ENCODE data around the gene POMGNT2. TPM values are rescaled to one million over a fixed set of nuclear protein-coding genes. Genes with fewer than 3 reads are reported as not detected.

Gene POMGNT2
- polyA plus RNA-seq: 10 to 100 TPM in 1 of 3 donors, 1 to 10 TPM in 2; 6.9 to 15.3 (median 8.5) TPM

DNA sequence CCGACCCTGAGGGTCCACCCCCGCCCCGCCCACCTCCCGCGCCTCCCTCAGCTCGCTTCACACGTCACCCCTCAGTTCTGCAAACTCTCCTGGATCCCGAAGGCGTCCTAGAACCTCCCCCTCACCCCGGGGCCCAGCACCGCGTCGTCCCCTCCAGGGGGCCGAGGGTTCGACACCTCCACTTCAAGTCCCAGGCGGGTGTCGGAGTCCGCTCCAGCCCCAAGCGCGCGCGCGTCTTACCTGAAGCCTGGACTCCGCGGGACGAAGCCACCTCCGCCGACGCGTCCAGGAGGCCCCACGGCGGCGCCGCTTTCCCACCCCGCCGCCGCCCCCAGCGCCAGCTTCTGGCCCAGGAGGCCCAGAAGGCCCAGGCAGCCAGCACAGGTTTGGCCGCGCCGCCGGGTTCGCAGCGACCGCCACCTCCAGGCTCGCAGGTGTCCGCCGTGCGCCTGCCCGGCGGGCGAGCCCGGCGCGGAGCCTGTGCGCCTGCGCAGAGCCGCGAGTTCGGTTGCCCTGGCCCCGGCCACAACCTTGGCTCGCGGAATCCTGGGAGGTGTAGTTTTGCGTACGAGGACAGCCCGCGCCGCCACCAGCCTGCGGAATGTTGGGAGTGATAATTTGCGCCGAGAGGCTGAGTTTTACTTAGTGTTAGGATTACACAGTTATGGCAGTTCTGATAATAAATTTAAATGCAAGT lies at the start of gene POMGNT2:
TSS of gene POMGNT2 (minus strand) at position 484 of the 697 bp plus-strand sequence. CDS start 24,648 bp downstream, outside the sequence.
- Mint-ChIP-seq H3K9me3 (no peaks in the 10 kb centered on the region), H3K27me3 (ENCODE audit: low read depth in 3 of 3) (peaks cover 0 to 4% (median 0%) of the 10 kb centered on the region in 3 donors), H3K27ac (peak within 1 kb of the TSS in 5 of 6 donors; percentile 40 to 71 (median 53)), H3K36me3 (no peaks in the 10 kb centered on the region), H3K4me3 (peak within 1 kb of the TSS; percentile 79 to 87 (median 85)), H3K4me1 (peaks cover 13 to 18% of the 10 kb centered on the region in 2 donors)
- DNase-seq: peak; percentile 83 to 89 (median 87)

DNA sequence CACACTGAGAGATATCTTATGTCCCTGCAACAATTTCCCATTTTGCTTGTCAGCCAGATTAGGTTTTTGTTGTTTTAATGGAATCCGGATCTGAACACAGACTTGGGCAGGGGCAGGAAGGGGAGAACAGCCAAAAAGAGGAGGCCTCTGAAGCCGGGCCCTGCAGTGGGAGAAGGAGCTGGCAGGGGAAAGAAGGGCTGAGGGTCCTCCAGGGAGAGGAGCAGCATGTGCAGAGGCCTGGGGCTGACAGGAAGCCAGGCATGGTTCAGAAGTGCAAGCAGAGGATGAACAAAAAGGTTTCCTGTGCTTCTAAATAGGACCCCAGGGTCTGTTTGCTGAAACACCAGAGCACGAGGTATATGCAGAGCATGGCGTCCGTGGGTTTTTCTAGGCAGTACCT lies 49.1 kb upstream of the POMGNT2 start:
- Mint-ChIP-seq H3K27me3 (ENCODE audit: low read depth in 3 of 3) (peaks cover 0 to 10% (median 1%) of the 10 kb centered on the region in 3 donors), H3K4me3 (no peak overlapping the region), H3K9me3 (no peaks in the 10 kb centered on the region), H3K27ac (no peak overlapping the region), H3K36me3 (peaks cover 0 to 4% (median 0%) of the 10 kb centered on the region in 3 donors), H3K4me1 (no peaks in the 10 kb centered on the region)
- DNase-seq: no peak

DNA sequence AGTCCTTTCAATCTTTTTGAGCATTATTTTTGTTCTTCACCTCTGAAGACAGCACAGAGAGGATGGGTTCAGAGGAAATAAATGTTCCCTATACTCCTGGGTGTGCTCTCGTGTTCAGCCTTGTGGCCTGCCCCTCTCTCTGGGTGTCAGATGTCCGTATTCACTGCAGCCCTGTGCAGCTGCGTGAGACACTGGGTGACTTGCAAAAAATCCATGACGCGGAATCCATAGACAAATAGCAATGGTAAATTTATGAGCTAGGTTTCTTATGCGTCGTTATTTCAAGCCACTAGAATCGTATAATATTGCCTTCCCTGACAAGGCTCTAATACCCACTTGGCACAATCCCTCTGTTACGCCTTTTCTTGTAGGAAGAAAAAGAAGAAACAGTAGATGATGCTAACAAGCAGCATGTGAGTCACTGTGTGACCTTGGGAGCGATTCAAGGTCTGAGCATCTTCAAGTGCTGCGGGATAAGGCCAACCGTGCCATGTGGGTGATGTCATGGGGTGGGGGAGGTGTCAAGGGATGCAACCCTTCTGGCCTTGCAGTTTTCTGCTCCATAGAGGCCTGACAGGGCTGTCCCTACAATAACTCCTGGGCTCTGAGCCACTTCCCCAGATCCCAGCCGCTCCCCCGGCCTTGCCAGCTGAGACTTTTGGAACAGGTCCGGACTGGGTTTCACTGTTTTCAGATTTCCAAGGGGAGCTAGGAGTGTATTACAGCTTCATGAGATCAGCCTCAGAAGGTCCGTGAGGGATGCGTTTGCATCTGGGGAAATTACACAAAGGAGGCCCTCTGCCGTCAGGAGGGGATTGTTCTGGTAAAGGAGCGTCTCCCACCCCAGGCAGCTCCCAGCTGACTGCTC lies 47.6 kb upstream of the POMGNT2 start:
- H3K27ac Mint-ChIP-seq: no peak overlapping the region
- DNase-seq: no peak
- peaks cover 0 to 4% (median 0%) of the 10 kb centered on the region in 3 donors for H3K36me3 Mint-ChIP-seq
- no peak overlapping the region for H3K4me3 Mint-ChIP-seq
- H3K27me3 Mint-ChIP-seq (ENCODE audit: low read depth in 3 of 3): peaks cover 0 to 10% (median 1%) of the 10 kb centered on the region in 3 donors
- H3K9me3 Mint-ChIP-seq: no peaks in the 10 kb centered on the region
- no peaks in the 10 kb centered on the region for H3K4me1 Mint-ChIP-seq

DNA sequence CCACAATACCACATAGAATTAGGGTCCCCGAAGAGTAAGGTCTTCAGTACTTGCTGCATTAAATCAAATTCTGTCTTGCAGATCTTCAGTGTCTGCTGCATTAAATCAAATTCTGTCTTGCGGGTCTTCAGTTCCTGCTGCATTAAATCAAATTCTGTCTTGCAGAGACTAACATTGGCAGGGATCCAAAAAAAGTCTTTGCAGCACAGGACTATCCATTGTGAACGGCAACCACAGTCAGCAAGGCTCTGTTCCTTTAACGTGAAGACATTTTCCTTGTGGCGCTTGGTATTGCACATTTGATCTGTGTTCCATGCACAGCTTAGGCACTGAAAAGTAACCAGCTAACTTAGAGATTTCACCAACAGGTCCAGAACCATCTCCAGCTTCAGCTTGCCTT lies 46.8 kb upstream of the POMGNT2 start:
- DNase-seq: no peak
- Mint-ChIP-seq H3K27ac (no peak overlapping the region), H3K36me3 (peaks cover 0 to 4% (median 0%) of the 10 kb centered on the region in 3 donors), H3K4me3 (no peak overlapping the region), H3K27me3 (ENCODE audit: low read depth in 3 of 3) (peaks cover 0 to 12% (median 1%) of the 10 kb centered on the region in 3 donors), H3K4me1 (no peaks in the 10 kb centered on the region), H3K9me3 (no peaks in the 10 kb centered on the region)

DNA sequence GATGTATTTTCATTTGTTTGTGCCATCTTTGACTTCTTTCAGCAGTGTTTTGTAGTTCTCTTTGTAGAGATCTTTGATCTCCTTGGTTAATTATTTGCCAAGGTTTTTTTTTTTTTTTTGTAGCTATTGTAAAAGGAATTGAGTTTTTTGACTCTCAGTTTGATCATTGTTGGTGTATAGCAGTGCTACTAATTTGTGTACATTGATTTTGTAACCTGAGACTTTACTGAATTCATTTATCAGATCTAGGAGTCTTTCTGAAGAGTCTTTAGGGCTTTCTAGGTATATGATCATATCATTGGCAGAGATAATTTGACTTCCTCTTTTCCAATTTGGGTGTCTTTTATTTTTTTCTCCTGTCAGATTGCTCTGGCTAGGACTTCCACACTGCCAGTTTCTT lies 42.2 kb upstream of the POMGNT2 start:
- no peak overlapping the region for H3K4me3 Mint-ChIP-seq
- no peaks in the 10 kb centered on the region for H3K4me1 Mint-ChIP-seq
- peaks cover 0 to 4% (median 0%) of the 10 kb centered on the region in 3 donors for H3K36me3 Mint-ChIP-seq
- peaks cover 0 to 12% (median 3%) of the 10 kb centered on the region in 3 donors for H3K27me3 Mint-ChIP-seq (ENCODE audit: low read depth in 3 of 3)
- no peaks in the 10 kb centered on the region for H3K9me3 Mint-ChIP-seq
- DNase-seq: no peak
- no peak overlapping the region for H3K27ac Mint-ChIP-seq

DNA sequence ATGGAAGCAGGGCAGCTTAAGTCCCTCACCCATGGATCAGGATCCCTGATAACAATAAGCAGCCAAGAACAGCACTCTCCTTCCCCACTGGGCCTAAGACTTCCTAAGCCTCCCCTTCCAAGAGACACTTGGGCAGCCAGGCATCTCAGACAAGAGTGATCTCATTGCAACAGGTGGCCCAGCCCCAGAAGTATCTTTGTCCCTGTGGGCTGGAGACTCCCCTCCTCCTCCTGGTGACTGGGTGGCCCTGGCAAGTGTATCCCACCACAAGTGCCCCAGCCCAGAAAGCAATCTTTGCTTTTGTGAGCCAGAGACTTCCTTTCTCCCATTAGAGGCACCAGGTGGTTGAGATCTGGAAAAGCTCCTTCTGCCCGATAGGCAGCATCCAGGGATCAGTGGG lies 40.7 kb upstream of the POMGNT2 start:
- no peak overlapping the region for H3K4me3 Mint-ChIP-seq
- no peak for DNase-seq
- peaks cover 0 to 5% (median 3%) of the 10 kb centered on the region in 3 donors for H3K27me3 Mint-ChIP-seq (ENCODE audit: low read depth in 3 of 3)
- no peak overlapping the region for H3K27ac Mint-ChIP-seq
- peaks cover 0 to 4% (median 0%) of the 10 kb centered on the region in 3 donors for H3K36me3 Mint-ChIP-seq
- no peaks in the 10 kb centered on the region for H3K9me3 Mint-ChIP-seq
- H3K4me1 Mint-ChIP-seq: peaks cover 0 to 6% of the 10 kb centered on the region in 2 donors

DNA sequence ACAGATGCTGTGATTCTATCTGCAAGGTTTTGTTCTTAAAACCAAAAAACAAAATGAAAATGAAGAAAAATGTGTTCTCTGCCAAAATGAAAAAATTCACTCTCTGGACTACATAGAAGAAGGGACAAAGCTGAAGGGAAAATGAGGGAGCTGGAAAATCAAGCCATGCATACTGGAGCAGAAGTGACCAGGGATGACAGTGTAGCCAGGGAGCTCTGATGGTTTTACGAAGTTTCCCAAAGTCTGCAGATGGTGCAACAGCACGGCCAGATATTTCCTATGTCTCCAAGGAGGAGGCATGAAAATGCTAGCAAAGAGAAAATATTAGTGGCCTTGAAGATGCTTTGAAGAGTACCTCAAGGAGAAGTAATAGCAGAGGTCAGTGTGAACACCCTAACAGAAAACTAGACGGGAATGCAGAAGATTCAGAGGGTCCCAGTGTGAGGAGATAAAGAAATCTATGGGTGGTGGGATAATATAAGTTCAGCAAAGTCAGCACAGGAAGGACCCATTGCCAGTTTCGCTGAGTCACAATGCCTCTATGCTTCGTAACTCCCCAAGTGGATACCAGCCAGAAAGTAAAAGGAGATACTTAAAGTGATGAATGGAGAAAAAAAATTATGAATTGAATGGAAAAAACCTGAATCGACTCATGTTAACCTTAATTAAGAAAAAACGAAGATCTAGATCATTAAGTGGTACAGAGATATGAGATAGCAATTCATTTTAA lies 39.0 kb upstream of the POMGNT2 start:
- DNase-seq: no peak
- Mint-ChIP-seq H3K27ac (no peak overlapping the region), H3K4me3 (no peak overlapping the region), H3K36me3 (no peaks in the 10 kb centered on the region), H3K27me3 (ENCODE audit: low read depth in 3 of 3) (peaks cover 0 to 6% (median 3%) of the 10 kb centered on the region in 3 donors), H3K4me1 (peaks cover 0 to 6% of the 10 kb centered on the region in 2 donors), H3K9me3 (no peaks in the 10 kb centered on the region)

DNA sequence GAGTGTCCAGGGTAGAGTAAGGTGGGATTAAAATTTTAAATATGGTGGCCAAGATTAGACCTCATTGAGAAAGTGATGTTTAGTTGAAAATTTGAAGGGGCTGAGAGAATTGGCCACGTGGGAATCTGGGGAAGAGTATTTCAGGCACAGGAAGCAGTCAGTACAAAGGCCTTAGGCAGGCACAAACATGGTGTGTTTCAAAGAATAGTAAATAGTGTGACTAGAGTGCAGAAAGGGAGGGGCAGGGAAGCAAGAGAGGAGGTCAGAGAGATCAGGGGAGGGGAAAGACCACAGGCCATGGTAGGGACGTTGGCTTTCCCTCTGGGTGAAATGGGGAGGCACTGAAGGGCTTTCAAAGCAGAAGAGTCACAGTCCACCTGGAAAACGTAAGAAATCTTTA lies 36.6 kb upstream of the POMGNT2 start:
- DNase-seq: no peak
- Mint-ChIP-seq H3K4me1 (peaks cover 0 to 6% of the 10 kb centered on the region in 2 donors), H3K4me3 (no peak overlapping the region), H3K27me3 (ENCODE audit: low read depth in 3 of 3) (peaks cover 0 to 4% (median 3%) of the 10 kb centered on the region in 3 donors), H3K9me3 (peaks cover 0 to 4% (median 0%) of the 10 kb centered on the region in 6 donors), H3K36me3 (peaks cover 0 to 4% (median 0%) of the 10 kb centered on the region in 3 donors), H3K27ac (no peak overlapping the region)

DNA sequence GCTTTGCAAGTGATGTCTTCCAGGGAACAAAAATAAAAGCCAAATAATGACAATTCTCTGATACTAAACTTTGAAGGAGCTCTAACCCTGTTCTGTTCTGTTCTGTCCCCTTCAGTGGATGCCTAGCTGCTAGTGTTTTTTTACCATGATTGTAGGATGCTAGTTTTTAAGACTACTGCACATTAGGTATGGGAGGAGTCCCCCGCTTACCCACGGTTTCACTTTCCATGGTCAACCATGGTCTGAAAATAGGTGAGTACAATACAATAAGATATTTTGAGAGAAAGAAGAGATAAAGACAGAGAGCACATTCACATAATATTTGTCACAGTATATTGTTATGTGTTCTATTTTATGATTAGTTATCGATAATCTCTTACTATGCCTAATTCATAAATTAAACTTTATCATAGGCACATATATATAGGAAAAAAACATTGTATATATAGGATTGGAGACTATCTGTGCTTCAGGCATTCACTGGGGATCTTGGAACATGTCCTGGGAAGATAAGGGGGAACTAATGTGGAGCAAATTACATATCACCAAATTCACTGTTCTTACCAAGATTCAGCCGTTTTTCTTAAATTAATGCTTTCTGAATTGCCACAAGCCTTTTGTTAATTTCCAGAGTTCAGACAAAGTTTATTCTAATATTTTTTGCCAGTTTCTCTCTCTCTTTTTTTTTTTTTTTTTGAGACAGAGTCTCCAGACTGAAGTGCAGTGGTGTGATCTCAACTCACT lies 32.8 kb upstream of the POMGNT2 start:
- H3K9me3 Mint-ChIP-seq: peaks cover 0 to 8% (median 0%) of the 10 kb centered on the region in 6 donors
- H3K36me3 Mint-ChIP-seq: peaks cover 4 to 6% (median 4%) of the 10 kb centered on the region in 3 donors
- H3K4me1 Mint-ChIP-seq: peaks cover 0 to 6% of the 10 kb centered on the region in 2 donors
- H3K4me3 Mint-ChIP-seq: no peak overlapping the region
- DNase-seq: no peak
- peaks cover 0 to 7% (median 2%) of the 10 kb centered on the region in 3 donors for H3K27me3 Mint-ChIP-seq (ENCODE audit: low read depth in 3 of 3)
- H3K27ac Mint-ChIP-seq: no peak overlapping the region

DNA sequence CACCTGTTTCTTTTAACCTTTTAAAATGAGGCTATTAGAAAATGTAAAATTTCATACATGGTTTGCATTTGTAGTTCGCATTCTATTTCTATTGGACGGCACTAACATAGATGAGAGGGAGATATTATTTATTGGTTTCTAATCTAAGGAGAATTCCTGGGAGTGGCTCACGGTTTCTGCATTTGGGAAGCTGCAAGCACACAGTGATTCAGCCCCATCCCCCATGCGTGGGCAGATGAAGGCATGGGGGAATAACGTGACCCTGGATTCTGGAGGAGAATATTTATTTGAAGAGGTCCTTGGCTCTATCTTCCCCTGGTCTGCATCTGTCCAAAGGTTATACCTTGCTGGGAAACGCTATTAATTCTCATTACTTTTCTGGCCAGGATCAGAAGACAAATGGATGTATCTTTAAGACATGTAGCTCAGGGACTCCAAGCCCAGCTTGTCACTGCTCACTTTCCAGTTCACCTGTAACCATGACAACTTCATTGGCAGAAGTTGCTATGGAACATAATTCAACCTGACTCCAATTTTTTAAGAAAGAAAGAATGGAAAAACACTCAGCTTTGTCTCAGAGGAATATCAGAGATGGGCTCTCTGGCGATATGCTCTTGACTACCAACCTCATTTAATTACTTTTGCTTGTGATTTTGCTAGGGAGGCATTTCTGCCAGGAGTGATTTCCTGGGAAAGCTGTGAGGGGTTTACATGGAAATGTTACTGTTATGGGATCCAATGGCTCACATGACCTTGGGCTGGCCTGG lies 27.2 kb upstream of the POMGNT2 start:
- H3K4me1 Mint-ChIP-seq: no peaks in the 10 kb centered on the region
- no peak for DNase-seq
- H3K27me3 Mint-ChIP-seq (ENCODE audit: low read depth in 3 of 3): peaks cover 0 to 11% (median 2%) of the 10 kb centered on the region in 3 donors
- H3K4me3 Mint-ChIP-seq: no peak overlapping the region
- peaks cover 0 to 8% (median under 1%) of the 10 kb centered on the region in 6 donors for H3K9me3 Mint-ChIP-seq
- H3K27ac Mint-ChIP-seq: no peak overlapping the region
- peaks cover 3 to 6% (median 4%) of the 10 kb centered on the region in 3 donors for H3K36me3 Mint-ChIP-seq

DNA sequence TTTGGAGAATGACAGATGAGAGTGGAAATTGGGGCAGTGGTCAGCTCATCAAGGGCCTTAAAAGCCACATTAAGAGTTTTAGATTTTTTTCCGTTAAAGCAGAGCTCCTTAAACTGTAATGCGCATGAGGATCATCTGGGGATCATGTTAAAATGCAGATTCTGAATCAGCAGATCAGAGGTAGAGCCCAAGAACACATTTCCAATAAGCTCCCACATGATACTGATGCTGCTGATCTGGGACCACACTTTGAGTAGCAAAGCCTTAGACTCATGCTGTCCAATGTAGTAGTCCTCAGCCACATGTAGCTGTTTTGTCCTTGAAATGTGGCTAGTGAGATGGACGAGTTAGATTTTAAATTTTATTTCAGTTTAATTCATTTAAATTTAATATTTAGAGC lies 26.3 kb upstream of the POMGNT2 start:
- Mint-ChIP-seq H3K27me3 (ENCODE audit: low read depth in 3 of 3) (peaks cover 2 to 11% (median 2%) of the 10 kb centered on the region in 3 donors), H3K4me1 (no peaks in the 10 kb centered on the region), H3K27ac (no peak overlapping the region), H3K4me3 (no peak overlapping the region), H3K36me3 (peaks cover 0 to 6% (median 4%) of the 10 kb centered on the region in 3 donors), H3K9me3 (peaks cover 0 to 4% (median under 1%) of the 10 kb centered on the region in 6 donors)
- DNase-seq: no peak

DNA sequence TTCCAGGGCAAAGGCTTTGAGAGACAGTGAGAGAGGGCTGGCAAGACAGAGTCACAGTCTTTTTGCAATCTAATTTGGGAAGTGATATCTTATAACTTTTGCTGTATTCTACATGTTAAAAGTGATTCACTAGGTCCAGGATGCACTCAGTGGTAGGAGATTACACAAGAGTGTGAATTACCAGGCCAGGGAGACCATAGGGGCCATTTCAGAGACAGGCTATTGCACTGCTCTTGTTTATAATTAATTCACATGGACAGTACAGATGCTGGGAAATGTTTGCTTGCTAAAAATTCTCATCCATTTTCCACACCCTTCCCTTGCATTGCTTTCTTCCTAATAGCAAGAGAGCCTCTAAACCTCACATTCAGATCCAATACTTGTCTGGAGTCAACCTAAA lies 22.6 kb upstream of the POMGNT2 start:
- Mint-ChIP-seq H3K27me3 (ENCODE audit: low read depth in 3 of 3) (peaks cover 4% of the 10 kb centered on the region in 3 donors), H3K9me3 (peaks cover 3 to 8% (median 7%) of the 10 kb centered on the region in 6 donors), H3K27ac (no peak overlapping the region), H3K4me3 (no peak overlapping the region), H3K4me1 (no peaks in the 10 kb centered on the region), H3K36me3 (peaks cover 0 to 10% (median 0%) of the 10 kb centered on the region in 3 donors)
- no peak for DNase-seq

Data from immature natural killer cell (primary cell).